ENCODE measurements around the gene DNAJB9.

DNAJB9 gene

DNA sequence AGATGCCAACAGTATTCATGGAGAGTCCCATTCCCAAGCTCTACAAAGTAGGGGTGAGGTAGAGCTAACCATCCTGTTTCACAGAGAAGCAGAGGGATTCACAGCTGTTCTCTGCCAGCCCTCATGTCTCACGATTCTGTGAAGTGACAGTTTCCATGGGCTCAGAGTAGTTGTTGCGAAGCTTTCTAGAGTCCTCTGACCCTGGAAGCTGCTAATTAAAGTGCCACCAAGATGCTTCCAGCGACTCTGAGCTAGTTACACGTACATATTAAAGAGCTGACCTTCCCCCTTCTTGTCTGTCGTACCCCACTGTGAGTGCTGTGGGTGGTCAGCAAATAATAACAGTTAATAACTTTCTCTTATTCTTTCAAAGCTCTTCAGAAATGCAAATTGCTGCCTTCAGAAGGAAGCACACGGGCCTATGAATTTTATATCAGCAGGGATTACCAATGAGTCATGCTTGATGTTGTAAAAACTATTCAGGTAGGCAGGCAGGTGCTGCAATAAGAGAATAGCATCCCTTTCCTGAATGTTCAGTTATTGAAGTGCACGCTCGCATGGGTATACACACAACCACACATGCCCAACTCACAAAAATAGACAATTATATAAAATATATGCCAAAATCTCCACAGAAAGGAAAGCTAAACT is 34.1 kb downstream of the DNAJB9 start:
- DNase-seq (ENCODE audit: low read depth) = no peak
- TF ChIP-seq, protein P1, sequence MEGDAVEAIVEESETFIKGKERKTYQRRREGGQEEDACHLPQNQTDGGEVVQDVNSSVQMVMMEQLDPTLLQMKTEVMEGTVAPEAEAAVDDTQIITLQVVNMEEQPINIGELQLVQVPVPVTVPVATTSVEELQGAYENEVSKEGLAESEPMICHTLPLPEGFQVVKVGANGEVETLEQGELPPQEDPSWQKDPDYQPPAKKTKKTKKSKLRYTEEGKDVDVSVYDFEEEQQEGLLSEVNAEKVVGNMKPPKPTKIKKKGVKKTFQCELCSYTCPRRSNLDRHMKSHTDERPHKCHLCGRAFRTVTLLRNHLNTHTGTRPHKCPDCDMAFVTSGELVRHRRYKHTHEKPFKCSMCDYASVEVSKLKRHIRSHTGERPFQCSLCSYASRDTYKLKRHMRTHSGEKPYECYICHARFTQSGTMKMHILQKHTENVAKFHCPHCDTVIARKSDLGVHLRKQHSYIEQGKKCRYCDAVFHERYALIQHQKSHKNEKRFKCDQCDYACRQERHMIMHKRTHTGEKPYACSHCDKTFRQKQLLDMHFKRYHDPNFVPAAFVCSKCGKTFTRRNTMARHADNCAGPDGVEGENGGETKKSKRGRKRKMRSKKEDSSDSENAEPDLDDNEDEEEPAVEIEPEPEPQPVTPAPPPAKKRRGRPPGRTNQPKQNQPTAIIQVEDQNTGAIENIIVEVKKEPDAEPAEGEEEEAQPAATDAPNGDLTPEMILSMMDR (conservative IDR thresholded peaks at IDR 0.05; ENCODE audit: control insufficient read depth, insufficient read depth, low read depth, low read length) = no peak
- no peak overlapping the region for H3K4me3 ChIP-seq (ENCODE audit: control insufficient read depth, low read depth, low read length)

DNA sequence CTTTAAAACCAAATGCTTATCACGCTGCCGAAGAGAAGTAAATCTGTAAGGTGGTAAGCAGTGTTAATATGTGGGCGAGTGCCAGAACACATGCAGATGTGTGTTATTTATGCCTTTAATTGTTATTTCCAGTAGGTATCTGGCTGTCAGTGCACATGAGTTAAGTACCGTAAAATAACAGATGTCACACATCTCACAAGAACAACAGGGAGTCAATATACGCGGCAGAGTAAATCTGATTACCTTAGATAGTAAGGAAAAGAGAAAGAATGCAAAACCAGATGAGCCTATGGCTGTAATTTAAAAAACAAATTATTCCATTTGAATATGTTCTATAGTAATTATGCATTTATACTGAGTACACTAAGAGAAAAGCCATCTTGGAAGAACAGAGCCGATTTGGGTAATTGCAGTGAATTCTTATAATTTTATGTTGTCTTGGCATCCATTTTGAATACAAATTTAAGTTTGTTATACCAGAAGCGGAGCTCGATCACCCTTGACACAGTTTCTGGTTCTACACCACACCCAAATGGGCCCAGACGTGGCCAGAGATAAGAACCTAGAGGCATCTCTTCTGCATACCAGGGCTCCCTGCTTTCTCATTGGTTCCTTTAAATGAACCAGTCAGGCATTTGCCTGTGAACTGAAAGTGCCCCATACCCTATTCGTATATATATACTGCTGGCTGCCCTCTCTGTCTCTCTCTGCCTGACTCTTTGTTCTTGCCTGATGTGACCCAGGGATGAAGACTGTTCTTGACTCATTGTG is 34.8 kb downstream of the DNAJB9 start:
- TF ChIP-seq, protein P1 (conservative IDR thresholded peaks at IDR 0.05; ENCODE audit: control insufficient read depth, insufficient read depth, low read depth, low read length) = no peak
- no peak overlapping the region for H3K4me3 ChIP-seq (ENCODE audit: control insufficient read depth, low read depth, low read length)
- DNase-seq (ENCODE audit: low read depth) = no peak

DNA sequence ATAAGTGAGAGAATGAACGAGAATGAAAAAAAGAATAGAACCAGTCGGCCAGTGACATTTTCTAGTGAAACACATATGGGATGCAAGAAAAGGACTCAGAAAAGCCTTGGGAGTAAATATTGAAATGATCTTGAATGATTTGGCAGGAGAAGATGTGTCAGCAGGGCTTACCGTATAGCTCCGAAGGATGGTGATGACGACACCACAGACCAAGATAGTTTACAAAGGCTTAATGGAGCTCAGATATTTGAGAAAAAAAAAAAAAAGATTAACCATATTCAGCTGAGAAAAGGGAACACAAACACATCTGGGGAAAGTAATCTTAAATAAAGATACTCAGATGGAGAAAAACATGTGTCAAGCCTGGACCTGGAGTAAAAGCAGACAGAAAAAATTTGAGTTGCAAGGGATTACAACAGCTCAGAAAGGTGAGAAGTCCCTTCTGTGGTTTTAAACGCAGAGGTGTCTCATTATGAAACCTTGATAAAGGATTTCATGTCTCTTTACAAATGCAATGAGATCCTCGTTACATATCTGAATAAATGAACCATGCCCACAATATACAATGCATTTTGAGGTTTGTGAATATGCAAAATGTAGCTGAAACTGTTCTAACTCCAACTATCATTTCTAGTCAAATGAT is 36.0 kb downstream of the DNAJB9 start:
- no peak overlapping the region for H3K4me3 ChIP-seq (ENCODE audit: control insufficient read depth, low read depth, low read length)
- no peak for DNase-seq (ENCODE audit: low read depth)
- TF ChIP-seq, protein P1 (conservative IDR thresholded peaks at IDR 0.05; ENCODE audit: control insufficient read depth, insufficient read depth, low read depth, low read length) = no peak

DNA sequence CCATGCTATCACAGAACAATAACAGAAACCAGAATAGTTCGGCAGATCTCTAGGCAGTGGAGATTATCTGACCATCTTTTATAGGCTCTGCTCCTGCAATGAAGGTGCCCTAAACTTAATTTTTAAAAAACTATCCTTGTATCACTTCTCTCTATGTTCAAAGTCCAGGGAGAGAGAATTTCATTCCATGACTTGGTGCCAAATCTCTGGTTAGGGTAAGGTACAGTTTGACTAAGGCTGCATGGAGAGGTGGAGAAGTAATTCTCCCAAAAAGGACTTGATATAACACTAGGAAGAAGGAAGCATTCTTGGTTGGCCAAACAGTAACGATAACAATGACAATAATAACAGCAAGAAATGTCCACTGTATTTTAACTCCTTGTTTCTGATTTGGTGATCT is 40.0 kb downstream of the DNAJB9 start:
- DNase-seq (ENCODE audit: low read depth) = no peak
- no peak overlapping the region for H3K4me3 ChIP-seq (ENCODE audit: control insufficient read depth, low read depth, low read length)
- TF ChIP-seq, protein P1 (conservative IDR thresholded peaks at IDR 0.05; ENCODE audit: control insufficient read depth, insufficient read depth, low read depth, low read length) = no peak

DNA sequence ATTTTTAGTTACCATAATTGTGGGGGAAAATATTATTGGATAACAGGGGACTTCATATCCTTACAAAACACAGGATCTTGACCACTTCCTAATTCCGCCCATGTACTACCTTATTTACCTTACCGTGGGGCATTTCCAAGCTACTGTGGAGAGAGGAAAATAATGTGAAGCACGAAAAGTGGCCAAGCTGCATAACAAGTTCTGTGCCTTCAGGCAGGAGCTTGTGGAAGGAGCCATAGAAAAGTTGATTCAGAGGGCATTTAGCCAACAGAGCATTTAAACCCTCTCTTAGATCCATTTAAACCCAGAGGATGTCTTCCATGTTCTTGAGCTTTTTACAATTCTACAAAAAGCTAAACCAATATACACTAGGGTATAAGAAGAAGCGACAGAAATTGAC is 41.6 kb downstream of the DNAJB9 start:
- no peak for DNase-seq (ENCODE audit: low read depth)
- H3K4me3 ChIP-seq (ENCODE audit: control insufficient read depth, low read depth, low read length) = no peak overlapping the region
- TF ChIP-seq, protein P1 (conservative IDR thresholded peaks at IDR 0.05; ENCODE audit: control insufficient read depth, insufficient read depth, low read depth, low read length) = no peak

DNA sequence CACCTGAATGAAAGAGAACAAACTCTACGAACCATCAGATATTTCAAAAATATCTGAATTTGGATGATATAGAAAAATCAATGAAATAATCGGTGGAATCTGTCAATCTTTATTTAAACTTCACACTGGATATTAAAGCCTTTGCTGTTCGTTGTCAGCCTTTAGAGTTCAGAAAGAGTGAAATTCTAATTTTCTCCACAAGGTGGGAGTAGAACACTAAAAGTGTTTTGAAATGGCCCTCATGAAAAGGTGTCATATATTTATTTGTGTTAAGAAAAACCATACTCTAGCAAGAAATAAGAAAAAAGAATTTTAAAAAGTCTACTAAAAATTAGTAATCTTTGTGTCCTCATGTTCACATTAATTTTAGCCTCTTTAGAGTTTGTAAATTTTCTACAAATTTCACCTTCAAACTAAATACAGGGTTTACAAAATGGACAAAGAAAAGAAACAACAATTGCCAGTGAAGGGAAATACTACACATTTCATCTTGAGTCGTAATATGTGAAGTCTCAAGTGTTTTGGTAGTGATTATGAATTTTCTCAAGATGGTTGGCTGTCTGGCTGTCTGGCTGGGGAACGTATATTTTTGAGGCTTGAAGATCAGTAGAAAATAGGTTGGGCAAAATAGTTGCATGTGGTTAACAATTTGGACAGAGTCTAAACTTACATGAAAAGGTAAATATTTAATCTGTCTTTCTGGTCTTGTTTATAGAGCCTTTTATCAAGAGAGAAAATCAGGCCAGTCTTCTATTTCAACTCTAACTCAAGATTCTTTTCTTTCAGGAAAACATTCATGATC is 43.7 kb downstream of the DNAJB9 start:
- DNase-seq (ENCODE audit: low read depth) = peak; percentile 49
- H3K4me3 ChIP-seq (ENCODE audit: control insufficient read depth, low read depth, low read length) = no peak overlapping the region
- TF ChIP-seq, protein P1 (conservative IDR thresholded peaks at IDR 0.05; ENCODE audit: control insufficient read depth, insufficient read depth, low read depth, low read length) = peak; percentile 60

Data from fibroblast of mammary gland (primary cell).